ENCODE measurements around the gene NFILZ. TPM values are rescaled to one million over a fixed set of nuclear protein-coding genes. Genes with fewer than 3 reads are reported as not detected.
A peak's percentile ranks its signal among the peaks of the same experiment; 100 is the strongest.
"Not testable (repeated sequence)": the region's sequence is repeated elsewhere in the genome, so short reads cannot be mapped to it uniquely, and the experiment has no call there.

The NFILZ gene
- total RNA-seq, 4 donors from 2014 or later: not detected

DNA sequence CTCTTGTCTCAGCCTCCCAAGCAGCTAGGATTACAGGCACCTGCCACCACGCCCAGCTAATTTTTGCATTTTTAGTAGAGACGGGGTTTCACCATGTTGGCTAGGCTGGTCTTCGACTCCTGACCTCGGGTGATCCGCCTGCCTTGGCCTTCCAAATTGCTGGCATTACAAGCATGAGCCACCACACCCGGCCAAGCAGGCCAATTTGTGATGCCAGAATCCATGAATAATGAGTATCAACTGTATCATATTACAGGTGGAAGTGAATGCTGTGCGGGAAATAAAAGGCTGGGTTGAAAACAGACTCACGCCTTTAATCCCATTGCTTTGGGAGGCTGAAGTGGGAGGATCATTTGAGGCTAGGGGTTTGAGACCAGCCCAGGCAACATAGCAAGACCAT lies 3.6 kb upstream of the NFILZ start:
- Histone ChIP-seq H3K9me3 (peaks cover 0 to 35% (median 0%) of the 10 kb centered on the region in 3 donors), H3K27me3 (peaks cover 8% of the 10 kb centered on the region), H3K36me3 (no peaks in the 10 kb centered on the region), H3K4me3 (no peak overlapping the region), H3K27ac (no peak overlapping the region), H3K4me1 (no peaks in the 10 kb centered on the region)
- 68 to 80% methylated on average over 2 to 3 of the region's 8 CpGs for WGBS, 2 donors (ENCODE audit: low coverage in 1 of 2)
- TF ChIP-seq EP300 (IDR thresholded peaks at IDR 0.05) (no peak), POLR2A (IDR thresholded peaks at IDR 0.05) (no peak), POLR2AphosphoS5 (IDR thresholded peaks at IDR 0.05) (no peak)
- TF ChIP-seq, protein P1, sequence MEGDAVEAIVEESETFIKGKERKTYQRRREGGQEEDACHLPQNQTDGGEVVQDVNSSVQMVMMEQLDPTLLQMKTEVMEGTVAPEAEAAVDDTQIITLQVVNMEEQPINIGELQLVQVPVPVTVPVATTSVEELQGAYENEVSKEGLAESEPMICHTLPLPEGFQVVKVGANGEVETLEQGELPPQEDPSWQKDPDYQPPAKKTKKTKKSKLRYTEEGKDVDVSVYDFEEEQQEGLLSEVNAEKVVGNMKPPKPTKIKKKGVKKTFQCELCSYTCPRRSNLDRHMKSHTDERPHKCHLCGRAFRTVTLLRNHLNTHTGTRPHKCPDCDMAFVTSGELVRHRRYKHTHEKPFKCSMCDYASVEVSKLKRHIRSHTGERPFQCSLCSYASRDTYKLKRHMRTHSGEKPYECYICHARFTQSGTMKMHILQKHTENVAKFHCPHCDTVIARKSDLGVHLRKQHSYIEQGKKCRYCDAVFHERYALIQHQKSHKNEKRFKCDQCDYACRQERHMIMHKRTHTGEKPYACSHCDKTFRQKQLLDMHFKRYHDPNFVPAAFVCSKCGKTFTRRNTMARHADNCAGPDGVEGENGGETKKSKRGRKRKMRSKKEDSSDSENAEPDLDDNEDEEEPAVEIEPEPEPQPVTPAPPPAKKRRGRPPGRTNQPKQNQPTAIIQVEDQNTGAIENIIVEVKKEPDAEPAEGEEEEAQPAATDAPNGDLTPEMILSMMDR (IDR thresholded peaks at IDR 0.05): no peak
- ATAC-seq: no peak

DNA sequence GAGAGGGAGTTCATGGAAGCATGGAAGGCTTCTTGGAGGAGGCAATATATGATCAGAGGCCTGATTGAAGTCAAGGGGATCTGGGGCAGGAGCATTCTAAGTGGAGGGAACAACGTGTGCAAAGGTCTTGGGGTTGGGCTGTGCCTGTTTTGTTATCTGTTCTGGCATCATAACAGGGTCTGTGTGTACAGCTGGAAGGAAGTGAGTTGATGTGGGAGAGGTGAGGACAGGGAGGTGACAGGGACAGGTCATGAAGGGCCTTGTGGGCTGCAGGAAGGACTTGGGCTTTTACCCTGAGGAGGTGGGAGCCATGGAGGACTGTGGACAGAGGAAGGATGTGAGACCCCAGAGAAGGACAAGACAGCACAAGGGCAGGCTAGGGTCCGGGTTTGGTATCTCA lies 1.2 kb upstream of the NFILZ start:
- peaks cover 0 to 35% (median 0%) of the 10 kb centered on the region in 3 donors for H3K9me3 ChIP-seq
- H3K4me1 ChIP-seq: no peaks in the 10 kb centered on the region
- no peak overlapping the region for H3K4me3 ChIP-seq
- H3K27me3 ChIP-seq: no peaks in the 10 kb centered on the region
- H3K36me3 ChIP-seq: no peaks in the 10 kb centered on the region
- H3K27ac ChIP-seq: no peak overlapping the region
- no peak for ATAC-seq
- TF ChIP-seq, protein P1 (IDR thresholded peaks at IDR 0.05): no peak
- TF ChIP-seq POLR2A (IDR thresholded peaks at IDR 0.05): no peak
- TF ChIP-seq POLR2AphosphoS5 (IDR thresholded peaks at IDR 0.05): no peak
- no peak for TF ChIP-seq EP300 (IDR thresholded peaks at IDR 0.05)
- WGBS, 2 donors (ENCODE audit: low coverage in 1 of 2): 79 to 100% methylated on average over 1 to 2 of the region's 2 CpGs

DNA sequence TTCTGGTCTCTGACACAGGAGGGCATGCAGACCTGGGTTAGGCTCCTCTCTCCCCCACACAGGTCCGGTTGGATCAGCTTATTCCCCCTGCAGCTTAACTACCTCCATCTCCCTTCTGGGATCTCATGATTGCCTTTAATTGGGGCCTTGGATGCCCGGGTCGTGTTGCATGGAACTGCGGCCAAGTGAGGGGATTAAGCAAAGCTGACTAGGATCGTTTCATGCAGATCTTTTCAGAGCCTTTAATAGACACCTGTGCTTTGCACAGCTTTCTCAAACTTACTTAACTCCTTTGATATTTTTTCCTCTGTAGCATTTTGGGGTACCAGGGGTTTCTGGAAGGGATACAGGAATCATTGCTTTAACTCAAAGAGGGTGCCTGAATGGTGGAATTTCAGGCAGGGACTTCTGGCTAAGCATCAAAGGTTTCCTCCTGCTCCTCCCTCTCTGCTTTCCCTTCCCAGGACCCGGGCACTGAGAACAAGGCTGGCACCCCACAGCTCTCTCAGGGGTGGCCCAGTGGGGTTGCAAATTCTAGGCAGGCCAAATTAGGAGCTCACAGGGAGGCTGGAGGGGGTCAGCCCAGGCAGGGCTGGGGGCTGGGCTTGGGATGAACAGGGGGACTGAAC lies 477 bp downstream of the NFILZ start:
- TF ChIP-seq, protein P1 (IDR thresholded peaks at IDR 0.05): no peak
- TF ChIP-seq POLR2AphosphoS5 (IDR thresholded peaks at IDR 0.05) (no peak), POLR2A (IDR thresholded peaks at IDR 0.05) (no peak), EP300 (IDR thresholded peaks at IDR 0.05) (no peak)
- Histone ChIP-seq H3K4me1 (no peaks in the 10 kb centered on the region), H3K9me3 (peaks cover 0 to 35% (median 0%) of the 10 kb centered on the region in 3 donors), H3K4me3 (no peak overlapping the region), H3K27ac (peak overlapping the region in 2 of 4 donors; percentile 42 to 54), H3K36me3 (no peaks in the 10 kb centered on the region), H3K27me3 (no peaks in the 10 kb centered on the region)
- 43 to 60% methylated on average over 3 to 5 of the region's 6 CpGs for WGBS, 2 donors (ENCODE audit: low coverage in 1 of 2)
- ATAC-seq: no peak

DNA sequence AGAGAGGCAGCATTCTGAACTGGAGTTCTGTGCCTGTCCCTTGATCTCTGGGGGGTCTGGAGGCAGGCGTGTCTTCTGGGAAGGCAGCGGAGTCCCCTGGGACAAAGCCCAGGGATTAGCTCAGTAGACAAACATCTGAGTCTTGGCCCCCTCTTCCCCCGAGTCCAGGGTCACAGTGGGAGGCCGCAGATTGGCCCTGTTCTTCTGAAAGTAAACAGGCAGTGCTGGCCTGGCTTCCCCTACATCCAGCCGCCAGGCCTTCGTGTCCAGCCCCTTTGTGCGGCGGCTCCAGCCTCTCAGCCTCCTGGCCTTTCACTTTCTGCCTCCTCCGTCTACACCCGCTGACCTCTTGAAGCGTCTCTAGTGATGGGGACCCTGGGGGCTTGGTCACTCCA lies 989 bp downstream of the NFILZ start:
- ATAC-seq: no peak
- WGBS, 2 donors (ENCODE audit: low coverage in 1 of 2): 26% methylated on average over 6 of the region's 11 CpGs; no CpG with 5 or more reads in 1 of the 2 donors
- H3K4me1 ChIP-seq: no peaks in the 10 kb centered on the region
- H3K27ac ChIP-seq: peak overlapping the region in 2 of 4 donors; percentile 42 to 54
- peaks cover 0 to 35% (median 0%) of the 10 kb centered on the region in 3 donors for H3K9me3 ChIP-seq
- no peaks in the 10 kb centered on the region for H3K36me3 ChIP-seq
- no peak overlapping the region for H3K4me3 ChIP-seq
- H3K27me3 ChIP-seq: no peaks in the 10 kb centered on the region
- TF ChIP-seq POLR2AphosphoS5 (IDR thresholded peaks at IDR 0.05) (peak; percentile 7), POLR2A (IDR thresholded peaks at IDR 0.05) (no peak), EP300 (IDR thresholded peaks at IDR 0.05) (no peak)

DNA sequence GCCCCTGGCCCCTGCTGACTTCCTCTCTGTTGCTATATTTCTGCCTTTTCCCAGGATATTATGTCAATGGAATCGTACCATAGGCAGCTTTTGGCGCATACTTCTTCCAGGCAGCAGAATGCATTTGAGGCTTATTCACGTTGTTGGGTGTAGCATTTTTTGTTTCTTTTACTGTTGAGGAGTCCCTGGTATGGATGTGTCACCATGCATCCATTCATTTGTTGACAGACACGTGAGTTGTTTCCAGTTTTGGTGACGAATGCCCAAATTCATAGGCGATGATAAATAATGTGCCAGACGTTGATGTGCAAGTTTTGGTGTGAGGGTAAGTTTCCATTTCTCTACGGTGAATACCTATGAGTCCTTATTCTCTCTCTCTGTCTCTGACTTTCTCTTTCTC lies 5.0 kb downstream of the NFILZ start:
- H3K36me3 ChIP-seq: no peaks in the 10 kb centered on the region
- TF ChIP-seq POLR2AphosphoS5 (IDR thresholded peaks at IDR 0.05) (no peak), POLR2A (IDR thresholded peaks at IDR 0.05) (no peak), EP300 (IDR thresholded peaks at IDR 0.05) (no peak)
- TF ChIP-seq, protein P1 (IDR thresholded peaks at IDR 0.05): no peak
- H3K9me3 ChIP-seq: peaks cover 0 to 10% (median 0%) of the 10 kb centered on the region in 3 donors
- ATAC-seq: no peak
- no peak overlapping the region for H3K4me3 ChIP-seq
- no peak overlapping the region for H3K27ac ChIP-seq
- 74 to 79% methylated on average over 7 to 8 of the region's 8 CpGs for WGBS, 2 donors (ENCODE audit: low coverage in 1 of 2)
- peaks cover 6% of the 10 kb centered on the region for H3K27me3 ChIP-seq
- peaks cover 0 to 6% (median 0%) of the 10 kb centered on the region in 3 donors for H3K4me1 ChIP-seq

DNA sequence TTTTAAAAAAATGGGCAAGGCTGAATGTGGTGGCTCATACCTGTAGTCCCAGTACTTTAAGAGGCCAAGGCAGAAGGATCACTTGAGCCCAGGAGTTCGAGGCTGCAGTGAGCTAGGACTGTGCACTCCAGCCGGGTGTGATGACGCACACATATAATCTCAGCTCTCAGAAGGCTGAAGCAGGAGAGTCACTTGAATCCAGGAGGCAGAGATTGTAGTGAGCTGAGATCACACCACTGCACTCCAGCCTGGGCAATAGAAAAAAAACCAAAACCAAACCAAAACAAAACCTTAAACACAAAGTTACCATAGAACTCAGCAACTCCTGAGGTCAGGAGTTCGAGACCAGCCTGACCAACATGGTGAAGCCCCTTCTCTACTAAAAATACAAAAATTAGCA lies 6.6 kb downstream of the NFILZ start:
- H3K4me3 ChIP-seq, ATAC-seq: not testable (repeated sequence)
- 76 to 88% methylated on average over 3 to 4 of the region's 4 CpGs for WGBS, 2 donors (ENCODE audit: low coverage in 1 of 2)

More for the DNA sequence above, 6.6 kb downstream of the NFILZ start:
- peaks cover 14% of the 10 kb centered on the region for H3K27me3 ChIP-seq
- H3K36me3 ChIP-seq, H3K9me3 ChIP-seq, H3K27ac ChIP-seq, H3K4me1 ChIP-seq: not testable (repeated sequence)
